Fibroblast of lung (primary cell): ENCODE results near the gene CHST11. TPM values are rescaled to one million over a fixed set of nuclear protein-coding genes. Genes with fewer than 3 reads are reported as not detected.

ENCODE experiments used
- DNase-seq, 2 donors: peaks; one replicate each; pipeline versions ENCODE4 v3.0.0 to v3.0.0-alpha.2; 2010; ENCODE audit warnings: low read depth in 2 of 2
- H2AFZ ChIP-seq: 2 replicates; pipeline ENCODE4 v1.5.1; 2012; ENCODE audit warnings: low read length, control low read depth, inconsistent platforms
- H3K27ac ChIP-seq: 2 replicates; pipeline ENCODE4 v1.5.1; 2011; ENCODE audit warnings: low read length, control low read depth; ENCODE audit not compliant: insufficient read depth
- H3K27me3 ChIP-seq: 2 replicates; pipeline ENCODE4 v1.5.1; 2011; ENCODE audit warnings: mild to moderate bottlenecking, low read length; ENCODE audit not compliant: control insufficient read depth, insufficient read depth
- H3K36me3 ChIP-seq: 2 replicates; pipeline ENCODE4 v1.5.1; 2011; ENCODE audit warnings: low read length; ENCODE audit not compliant: control insufficient read depth, insufficient read depth
- H3K4me1 ChIP-seq: 2 replicates; pipeline ENCODE4 v1.5.1; 2011; ENCODE audit warnings: low read length; ENCODE audit not compliant: control insufficient read depth, insufficient read depth; ENCODE audit errors: extremely low read depth
- H3K4me2 ChIP-seq: 2 replicates; pipeline ENCODE4 v1.5.1; 2011; ENCODE audit warnings: low read length, control low read depth; ENCODE audit not compliant: insufficient read depth; ENCODE audit errors: extremely low read depth
- H3K4me3 ChIP-seq, 4 experiments: fragments of 200-600 bp in 1 of 4; sonication (generic) in 1 of 4; replicated peaks in 1 of 4; 2 replicates each; pipeline ENCODE4 v1.5.1; 2011 to 2016; ENCODE audit warnings: low read length in 4 of 4, low read depth in 3 of 4, mild to moderate bottlenecking in 3 of 4, control low read depth in 2 of 4, inconsistent platforms in 1 of 4, mixed read lengths in 1 of 4; ENCODE audit not compliant: insufficient read depth in 1 of 4; ENCODE audit errors: control extremely low read depth in 1 of 4
- H3K79me2 ChIP-seq: 2 replicates; pipeline ENCODE4 v1.5.1; 2012; ENCODE audit warnings: mild to moderate bottlenecking, low read length, inconsistent platforms; ENCODE audit not compliant: control insufficient read depth, insufficient read depth
- H3K9ac ChIP-seq: 2 replicates; pipeline ENCODE4 v1.5.1; 2011; ENCODE audit warnings: mild to moderate bottlenecking, low read length, control low read depth; ENCODE audit not compliant: insufficient read depth
- H3K9me3 ChIP-seq: 2 replicates; pipeline ENCODE4 v1.5.1; 2012; ENCODE audit warnings: low read depth, low read length; ENCODE audit not compliant: control insufficient read depth, insufficient read depth
- H4K20me1 ChIP-seq: 2 replicates; pipeline ENCODE4 v1.5.1; 2011; ENCODE audit warnings: low read length; ENCODE audit not compliant: control insufficient read depth, insufficient read depth; ENCODE audit errors: extremely low read depth
- CTCF ChIP-seq, 2 donors: IDR thresholded peaks in 1 of 2; conservative IDR thresholded peaks in 1 of 2; 1 replicate in 1 of 2; 2 replicates in 1 of 2; pipeline ENCODE4 v1.5.1; 2011 to 2012; ENCODE audit warnings: low read length in 2 of 2, control low read depth in 1 of 2, inconsistent platforms in 1 of 2, low read depth in 1 of 2, mild to moderate bottlenecking in 1 of 2
- EZH2 ChIP-seq: IDR thresholded peaks from 2 replicates; pipeline ENCODE4 v1.5.1; 2012; ENCODE audit warnings: low read length, control low read depth, mild to moderate bottlenecking; ENCODE audit errors: missing control alignments
- polyA plus RNA-seq, 2 donors: library from polyadenylated mRNA; depleted of rRNA in 1 of 2; stranded (reverse) in 1 of 2; unstranded in 1 of 2; fragments of >200 nt; gene quantifications; 2 replicates each; pipeline ENCODE4 v1.2.1, GENCODE V29; 2011 to 2012; ENCODE audit warnings: missing spikeins in 1 of 2
- total RNA-seq: library from RNA; depleted of rRNA; stranded (reverse); fragments of >200 nt; gene quantifications from 2 replicates; pipeline ENCODE4 v1.2.1, GENCODE V29; 2014

CHST11 gene
- total and polyA plus RNA-seq, 2 donors (not counting 1 experiment from before 2014, with no cell fraction given), result 3.5 to 9.1 TPM

GRCh38 chr12:104618691-104619090 lies 161.9 kb downstream of the CHST11 start:
- H3K36me3 ChIP-seq, result no peaks in the 10 kb centered on the region
- H2AFZ ChIP-seq, result no peak overlapping the region
- H3K4me1 ChIP-seq, result no peaks in the 10 kb centered on the region
- H3K4me2 ChIP-seq, result no peak overlapping the region
- H3K79me2 ChIP-seq, result no peaks in the 10 kb centered on the region
- no peak overlapping the region for H3K9ac ChIP-seq
- H3K27me3 ChIP-seq, result no peaks in the 10 kb centered on the region
- DNase-seq, result no peak
- H3K27ac ChIP-seq, result no peak overlapping the region
- H3K9me3 ChIP-seq, result no peaks in the 10 kb centered on the region
- H3K4me3 ChIP-seq, result no peak overlapping the region
- H4K20me1 ChIP-seq, result no peaks in the 10 kb centered on the region
- no peak for TF ChIP-seq CTCF (conservative IDR thresholded peaks at IDR 0.05 in 1 of 2, IDR thresholded peaks at IDR 0.05 in 1 of 2; ENCODE audit: low read depth in 1 of 2, low read length in 2 of 2)
- no peak for TF ChIP-seq EZH2

GRCh38 chr12:104619305-104619704 lies 162.6 kb downstream of the CHST11 start:
- Histone ChIP-seq H2AFZ (no peak overlapping the region), H3K9ac (no peak overlapping the region), H4K20me1 (no peaks in the 10 kb centered on the region), H3K27me3 (no peaks in the 10 kb centered on the region), H3K79me2 (no peaks in the 10 kb centered on the region), H3K36me3 (no peaks in the 10 kb centered on the region), H3K4me3 (no peak overlapping the region), H3K4me1 (no peaks in the 10 kb centered on the region), H3K27ac (no peak overlapping the region), H3K9me3 (no peaks in the 10 kb centered on the region), H3K4me2 (no peak overlapping the region)
- no peak for DNase-seq
- TF ChIP-seq CTCF (conservative IDR thresholded peaks at IDR 0.05 in 1 of 2, IDR thresholded peaks at IDR 0.05 in 1 of 2; ENCODE audit: low read depth in 1 of 2, low read length in 2 of 2), result no peak
- TF ChIP-seq EZH2, result no peak

- Histone ChIP-seq H2AFZ (no peak overlapping the region), H3K27ac (no peak overlapping the region), H3K9me3 (no peaks in the 10 kb centered on the region), H3K27me3 (no peaks in the 10 kb centered on the region), H3K36me3 (no peaks in the 10 kb centered on the region), H3K4me2 (no peak overlapping the region), H3K79me2 (no peaks in the 10 kb centered on the region), H3K4me1 (no peaks in the 10 kb centered on the region), H3K9ac (no peak overlapping the region), H4K20me1 (no peaks in the 10 kb centered on the region), H3K4me3 (no peak overlapping the region)
- peak in 1 of 2 donors; percentile 53 for DNase-seq
- TF ChIP-seq CTCF (conservative IDR thresholded peaks at IDR 0.05 in 1 of 2, IDR thresholded peaks at IDR 0.05 in 1 of 2; ENCODE audit: low read depth in 1 of 2, low read length in 2 of 2), result no peak
- no peak for TF ChIP-seq EZH2
These were observed 164.2 kb downstream of the CHST11 start for GRCh38 chr12:104620837-104621531.
